GM18861 (cell line): ENCODE measurements around the gene C11orf42.
"Not testable (repeated sequence)": the region's sequence is repeated elsewhere in the genome, so short reads cannot be mapped to it uniquely, and the experiment has no call there.

Experiments
- ATAC-seq: cut with Tn5 transposase; IDR thresholded peaks from one replicate; pipeline ENCODE4 v1.9.1; 2021; ENCODE audit not compliant: unreplicated experiment

Gene C11orf42

GRCh38 chr11:6219359-6219758 lies 14.0 kb downstream of the C11orf42 start:
- no peak for ATAC-seq

GRCh38 chr11:6223854-6224253 lies 18.5 kb downstream of the C11orf42 start:
- ATAC-seq, result no peak

GRCh38 chr11:6224421-6224820 lies 19.1 kb downstream of the C11orf42 start:
- ATAC-seq, result no peak

GRCh38 chr11:6225024-6225423 lies 19.7 kb downstream of the C11orf42 start:
- ATAC-seq, result no peak

GRCh38 chr11:6225896-6226295 lies 20.5 kb downstream of the C11orf42 start:
- no peak for ATAC-seq

GRCh38 chr11:6228520-6228919 lies 23.2 kb downstream of the C11orf42 start:
- ATAC-seq, result no peak

- no peak for ATAC-seq
These were observed 24.6 kb downstream of the C11orf42 start for GRCh38 chr11:6229911-6230310.

GRCh38 chr11:6232899-6233298 lies 27.5 kb downstream of the C11orf42 start:
- no peak for ATAC-seq

GRCh38 chr11:6233984-6234386 lies 28.6 kb downstream of the C11orf42 start:
- no peak for ATAC-seq

GRCh38 chr11:6234387-6235107 lies 29.2 kb downstream of the C11orf42 start, which contains the start of gene FHIP1B:
FHIP1B (minus strand) TSS chr11:6234636; CDS start chr11:6224516, 10,120 bp downstream.
- ATAC-seq, result peak; percentile 96

GRCh38 chr11:6237266-6237665 lies 31.9 kb downstream of the C11orf42 start:
- ATAC-seq, result no peak

- no peak for ATAC-seq
These were observed 32.5 kb downstream of the C11orf42 start for GRCh38 chr11:6237761-6238302.

- no peak for ATAC-seq
These were observed 33.5 kb downstream of the C11orf42 start, which contains the start of gene CNGA4 for GRCh38 chr11:6238902-6239301. CNGA4 (plus strand) TSS chr11:6239089; CDS start chr11:6239207, 118 bp downstream.

- ATAC-seq, result no peak
These were observed 34.8 kb downstream of the C11orf42 start for GRCh38 chr11:6240139-6240538.

GRCh38 chr11:6240781-6241180 lies 35.4 kb downstream of the C11orf42 start:
- no peak for ATAC-seq

- no peak for ATAC-seq
These were observed 36.0 kb downstream of the C11orf42 start for GRCh38 chr11:6241316-6241715.

- ATAC-seq, result no peak
These were observed 40.2 kb downstream of the C11orf42 start for GRCh38 chr11:6245536-6245935.

GRCh38 chr11:6248248-6248647 lies 42.9 kb downstream of the C11orf42 start:
- ATAC-seq, result no peak

- ATAC-seq, result not testable (repeated sequence)
These were observed 43.5 kb downstream of the C11orf42 start for GRCh38 chr11:6248897-6249296.

- no peak for ATAC-seq
These were observed 44.6 kb downstream of the C11orf42 start for GRCh38 chr11:6249770-6250555.

GRCh38 chr11:6251120-6251733 lies 45.9 kb downstream of the C11orf42 start:
- ATAC-seq, result no peak
